ENCODE measurements around the gene RNF181.
A peak's percentile ranks its signal among the peaks of the same experiment; 100 is the strongest.
"Not testable (repeated sequence)": the region's sequence is repeated elsewhere in the genome, so short reads cannot be mapped to it uniquely, and the experiment has no call there.

RNF181 gene

DNA sequence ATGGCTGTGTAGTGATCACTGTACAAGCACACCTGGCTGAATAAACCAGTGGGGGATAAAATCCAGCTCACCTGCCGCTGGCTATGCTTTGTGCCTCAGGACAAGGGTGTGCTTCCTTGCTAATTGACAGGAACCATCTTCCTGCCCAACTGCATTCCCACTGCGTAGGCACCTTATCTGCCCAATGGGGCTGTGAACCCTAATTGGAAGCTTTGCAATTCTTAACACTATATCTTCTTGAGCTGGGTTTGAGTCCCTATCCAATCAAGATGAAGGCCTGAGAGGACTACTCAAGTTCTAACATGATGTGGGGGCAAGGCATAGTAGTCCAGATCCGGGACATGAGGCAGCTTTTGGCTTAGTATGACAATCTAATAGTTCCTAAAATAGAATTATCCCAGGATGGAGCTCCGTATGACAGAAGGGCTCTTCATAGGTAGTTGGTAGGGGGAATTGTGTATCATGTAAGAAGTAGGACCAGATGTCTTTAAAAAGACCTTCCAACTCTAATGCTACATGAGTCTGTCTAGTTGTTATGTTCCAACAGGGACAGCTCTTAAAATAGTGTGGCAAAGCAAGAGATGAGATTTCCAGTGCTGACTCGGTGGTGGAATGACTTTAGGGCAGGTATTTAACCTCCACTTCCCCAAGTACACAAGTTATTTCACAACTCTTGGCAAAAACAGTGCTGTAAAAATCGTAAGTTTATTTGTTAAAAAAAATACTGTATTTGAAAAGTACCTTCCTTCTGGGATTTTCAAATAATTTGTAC, 9.2 kb downstream of the RNF181 start:
- intact Hi-C loops (cut with micrococcal nuclease): no loop called here
- peaks cover 74% of the 10 kb centered on the region for H3K36me3 Mint-ChIP-seq (ENCODE audit: low read depth)
- H3K27me3 Mint-ChIP-seq: no peaks in the 10 kb centered on the region
- H3K9me3 Mint-ChIP-seq: no peaks in the 10 kb centered on the region
- no peak overlapping the region for H3K4me3 Mint-ChIP-seq
- H3K4me1 Mint-ChIP-seq (ENCODE audit: low read depth): peaks cover 83% of the 10 kb centered on the region
- no peak overlapping the region for H3K27ac Mint-ChIP-seq

GRCh38 chr2:85605406-85606115, 10.0 kb downstream of the RNF181 start:
- Mint-ChIP-seq H3K4me3 (no peak overlapping the region), H3K36me3 (ENCODE audit: low read depth) (peaks cover 73% of the 10 kb centered on the region), H3K4me1 (ENCODE audit: low read depth) (peaks cover 83% of the 10 kb centered on the region), H3K27ac (no peak overlapping the region), H3K9me3 (no peaks in the 10 kb centered on the region), H3K27me3 (no peaks in the 10 kb centered on the region)
- intact Hi-C loops (cut with micrococcal nuclease): no loop called here

- peaks cover 78% of the 10 kb centered on the region for H3K4me1 Mint-ChIP-seq (ENCODE audit: low read depth)
- no peaks in the 10 kb centered on the region for H3K27me3 Mint-ChIP-seq
- no peak overlapping the region for H3K4me3 Mint-ChIP-seq
- H3K9me3 Mint-ChIP-seq: no peaks in the 10 kb centered on the region
- peaks cover 69% of the 10 kb centered on the region for H3K36me3 Mint-ChIP-seq (ENCODE audit: low read depth)
- no peak overlapping the region for H3K27ac Mint-ChIP-seq
- intact Hi-C loops (cut with micrococcal nuclease): no loop called here
Measured at GRCh38 chr2:85606116-85606455, 10.5 kb downstream of the RNF181 start.

GRCh38 chr2:85607268-85608215, 12.0 kb downstream of the RNF181 start:
- Mint-ChIP-seq H3K4me3 (no peak overlapping the region), H3K27ac (no peak overlapping the region), H3K4me1 (ENCODE audit: low read depth) (peaks cover 69% of the 10 kb centered on the region)

GRCh38 chr2:85611217-85611704, 15.7 kb downstream of the RNF181 start:
- Mint-ChIP-seq H3K36me3 (ENCODE audit: low read depth) (peaks cover 53% of the 10 kb centered on the region), H3K27ac (peak overlapping the region; percentile 87), H3K9me3 (no peaks in the 10 kb centered on the region), H3K4me3 (peak overlapping the region; percentile 96), H3K4me1 (ENCODE audit: low read depth) (peaks cover 38% of the 10 kb centered on the region), H3K27me3 (no peaks in the 10 kb centered on the region)
- intact Hi-C loops (cut with micrococcal nuclease): loop anchor here (10.0 kb wide), 1 partner anchor 494 kb away; the partner anchor contains the start of genes POLR1A and PTCD3

More at GRCh38 chr2:85607268-85608215, 12.0 kb downstream of the RNF181 start:
- H3K36me3 Mint-ChIP-seq (ENCODE audit: low read depth): peaks cover 63% of the 10 kb centered on the region
- no peaks in the 10 kb centered on the region for H3K27me3 Mint-ChIP-seq
- no peaks in the 10 kb centered on the region for H3K9me3 Mint-ChIP-seq
- intact Hi-C loops (cut with micrococcal nuclease): no loop called here

GRCh38 chr2:85611705-85612587, 16.4 kb downstream of the RNF181 start, which contains the start of gene C2orf68:
C2orf68 (minus strand) TSS chr2:85612066; CDS start chr2:85611984, 82 bp downstream.
- no peaks in the 10 kb centered on the region for H3K9me3 Mint-ChIP-seq
- intact Hi-C loops (cut with micrococcal nuclease): loop anchor here (10.0 kb wide), 1 partner anchor 493 kb away; the partner anchor contains the start of genes POLR1A and PTCD3
- peak within 1 kb of the TSS; percentile 87 for H3K27ac Mint-ChIP-seq
- H3K27me3 Mint-ChIP-seq: no peaks in the 10 kb centered on the region
- peaks cover 54% of the 10 kb centered on the region for H3K36me3 Mint-ChIP-seq (ENCODE audit: low read depth)
- H3K4me1 Mint-ChIP-seq (ENCODE audit: low read depth): peaks cover 37% of the 10 kb centered on the region
- H3K4me3 Mint-ChIP-seq: peak within 1 kb of the TSS; percentile 96

DNA sequence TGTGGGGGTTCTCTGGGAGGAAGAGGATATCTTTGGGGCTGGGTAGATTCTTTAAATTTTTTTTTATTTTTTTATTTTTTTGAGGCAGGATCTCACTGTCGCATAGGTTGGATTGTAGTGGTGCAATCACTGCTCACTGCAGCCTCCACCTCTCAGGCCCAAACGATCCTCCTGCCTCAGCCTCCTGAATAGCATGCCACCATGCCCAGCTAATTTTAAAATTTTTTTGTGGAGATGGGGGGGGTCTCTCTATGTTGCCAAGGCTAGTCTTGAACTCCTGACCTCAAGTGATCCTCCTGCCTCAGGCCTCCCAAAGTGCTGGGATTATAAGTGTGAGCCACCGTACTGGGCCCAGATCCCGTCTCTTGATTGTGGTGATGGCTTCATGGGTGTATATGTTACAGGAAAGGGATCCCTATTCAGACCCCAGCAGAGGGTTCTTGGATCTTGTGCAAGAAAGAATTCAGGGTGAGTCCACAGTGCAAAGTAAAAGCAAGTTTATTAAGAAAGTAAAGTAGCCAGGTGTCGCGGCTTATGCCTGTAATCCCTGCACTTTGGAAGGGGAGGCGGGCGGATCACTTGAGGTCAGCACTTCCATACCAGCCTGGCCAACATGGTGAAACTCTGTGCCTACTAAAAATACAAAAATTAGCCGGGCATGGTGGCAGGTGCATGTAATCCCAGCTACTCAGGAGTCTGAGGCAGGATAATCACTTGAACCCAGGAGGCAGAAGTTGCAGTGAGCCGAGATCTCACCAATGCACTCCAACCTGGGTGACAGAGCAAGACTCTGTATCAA, 18.4 kb downstream of the RNF181 start:
- no peaks in the 10 kb centered on the region for H3K27me3 Mint-ChIP-seq
- H3K9me3 Mint-ChIP-seq: no peaks in the 10 kb centered on the region
- H3K4me1 Mint-ChIP-seq (ENCODE audit: low read depth): peaks cover 33% of the 10 kb centered on the region
- no peak overlapping the region for H3K27ac Mint-ChIP-seq
- H3K36me3 Mint-ChIP-seq (ENCODE audit: low read depth): peaks cover 45% of the 10 kb centered on the region
- intact Hi-C loops (cut with micrococcal nuclease): loop anchor here (10.0 kb wide), 1 partner anchor 491 kb away; the partner anchor contains the start of genes POLR1A and PTCD3
- H3K4me3 Mint-ChIP-seq: no peak overlapping the region

DNA sequence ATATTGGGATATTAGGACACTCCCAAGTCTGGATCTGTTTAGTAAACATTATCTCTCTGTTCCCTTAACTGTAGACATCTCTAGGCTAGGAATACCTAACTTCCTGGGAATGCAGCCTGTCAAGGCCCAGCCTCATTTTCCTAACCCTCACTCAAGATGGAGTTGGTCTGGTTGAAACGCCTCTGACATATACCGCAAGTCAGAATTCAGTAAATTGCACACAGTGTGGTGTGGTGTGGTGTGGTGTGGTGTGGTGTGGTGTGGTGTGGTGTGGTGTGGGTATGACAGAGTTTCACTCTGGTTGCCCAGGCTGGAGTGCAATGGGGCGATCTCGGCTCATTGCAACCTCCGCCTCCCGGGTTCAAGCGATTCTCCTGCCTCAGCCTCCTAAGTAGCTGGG, 19.2 kb downstream of the RNF181 start:
- H3K9me3 Mint-ChIP-seq, H3K4me3 Mint-ChIP-seq, H3K27me3 Mint-ChIP-seq: not testable (repeated sequence)
- Mint-ChIP-seq H3K4me1 (ENCODE audit: low read depth) (peaks cover 30% of the 10 kb centered on the region), H3K36me3 (ENCODE audit: low read depth) (peaks cover 43% of the 10 kb centered on the region), H3K27ac (peak overlapping the region; percentile 92)
- intact Hi-C loops (cut with micrococcal nuclease): loop anchor here (10.0 kb wide), 1 partner anchor 490 kb away; the partner anchor contains the start of genes POLR1A and PTCD3

GRCh38 chr2:85615413-85615728, 19.8 kb downstream of the RNF181 start:
- H3K4me1 Mint-ChIP-seq (ENCODE audit: low read depth): peaks cover 24% of the 10 kb centered on the region
- peak overlapping the region; percentile 92 for H3K27ac Mint-ChIP-seq
- peaks cover 42% of the 10 kb centered on the region for H3K36me3 Mint-ChIP-seq (ENCODE audit: low read depth)
- peak overlapping the region; percentile 91 for H3K4me3 Mint-ChIP-seq
- intact Hi-C loops (cut with micrococcal nuclease): loop anchor here (10.0 kb wide), 1 partner anchor 489 kb away; the partner anchor contains the start of genes POLR1A and PTCD3
- H3K27me3 Mint-ChIP-seq: no peaks in the 10 kb centered on the region
- H3K9me3 Mint-ChIP-seq: no peaks in the 10 kb centered on the region

- H3K4me3 Mint-ChIP-seq, H3K27me3 Mint-ChIP-seq, H3K9me3 Mint-ChIP-seq: not testable (repeated sequence)
- intact Hi-C loops (cut with micrococcal nuclease): loop anchor here (2.0 to 10.0 kb wide), 2 partner anchors 15 to 487 kb away; partner anchors contain the start of genes POLR1A, PTCD3 and TMEM150A
- H3K4me1 Mint-ChIP-seq (ENCODE audit: low read depth): peaks cover 22% of the 10 kb centered on the region
- H3K27ac Mint-ChIP-seq: peak overlapping the region; percentile 92
- peaks cover 57% of the 10 kb centered on the region for H3K36me3 Mint-ChIP-seq (ENCODE audit: low read depth)
Measured at GRCh38 chr2:85617723-85618122, 22.2 kb downstream of the RNF181 start.

GRCh38 chr2:85619617-85620016, 24.1 kb downstream of the RNF181 start:
- H3K4me3 Mint-ChIP-seq: no peak overlapping the region
- H3K9me3 Mint-ChIP-seq: no peaks in the 10 kb centered on the region
- intact Hi-C loops (cut with micrococcal nuclease): loop anchor here (10.0 kb wide), 2 partner anchors 485 to 505 kb away; partner anchors contain the start of genes POLR1A and PTCD3
- no peaks in the 10 kb centered on the region for H3K27me3 Mint-ChIP-seq
- H3K4me1 Mint-ChIP-seq (ENCODE audit: low read depth): peaks cover 22% of the 10 kb centered on the region
- H3K36me3 Mint-ChIP-seq (ENCODE audit: low read depth): peaks cover 76% of the 10 kb centered on the region
- H3K27ac Mint-ChIP-seq: no peak overlapping the region

GRCh38 chr2:85621338-85621737, 25.8 kb downstream of the RNF181 start:
- Mint-ChIP-seq H3K9me3 (no peaks in the 10 kb centered on the region), H3K27me3 (no peaks in the 10 kb centered on the region), H3K4me3 (no peak overlapping the region), H3K27ac (no peak overlapping the region), H3K36me3 (ENCODE audit: low read depth) (peaks cover 88% of the 10 kb centered on the region), H3K4me1 (ENCODE audit: low read depth) (peaks cover 22% of the 10 kb centered on the region)
- intact Hi-C loops (cut with micrococcal nuclease): loop anchor here (10.0 kb wide), 1 partner anchor 503 kb away; no protein-coding TSS in a partner anchor
